SU-DHL-6 (cell line): Measurements from ENCODE around the gene CDK18.

Source experiments
- H2AFZ ChIP-seq: fragments of 200-600 bp; sonication (generic); 2 replicates; pipeline ENCODE4 v1.6.1; 2014; ENCODE audit warnings: low read depth, mild to moderate bottlenecking, moderate library complexity, mixed read lengths, antibody characterized with exemption, low read length; ENCODE audit not compliant: severe bottlenecking
- H3F3A ChIP-seq: fragments of 200-600 bp; shearing (Covaris generic); 2 replicates; pipeline ENCODE4 v1.6.0; 2016; ENCODE audit warnings: antibody characterized with exemption, mild to moderate bottlenecking; ENCODE audit not compliant: insufficient read depth
- H3K27ac ChIP-seq: fragments of 200-600 bp; sonication (generic); 2 replicates; pipeline ENCODE4 v1.5.1; 2016; ENCODE audit warnings: low read depth, mild to moderate bottlenecking, low read length, moderate library complexity, mixed read lengths
- H3K27me3 ChIP-seq: fragments of 200-600 bp; sonication (generic), shearing (Covaris generic); 2 replicates; pipeline ENCODE4 v1.6.0; 2014; ENCODE audit warnings: mild to moderate bottlenecking, low read length
- H3K36me3 ChIP-seq: fragments of 200-600 bp; sonication (generic); 2 replicates; pipeline ENCODE4 v1.6.1; 2014; ENCODE audit warnings: mild to moderate bottlenecking, low read length, mixed read lengths
- H3K4me2 ChIP-seq: fragments of 300-600, 200-600 bp; shearing (Covaris generic), sonication (generic); 2 replicates; pipeline ENCODE4 v1.6.0; 2014; ENCODE audit warnings: low read length, low read depth, mild to moderate bottlenecking; ENCODE audit not compliant: poor library complexity, severe bottlenecking
- H3K4me3 ChIP-seq: fragments of 200-600 bp; sonication (generic); 2 replicates; pipeline ENCODE4 v1.5.1; 2014; ENCODE audit warnings: antibody characterized with exemption, low read length, mild to moderate bottlenecking, mixed read lengths; ENCODE audit not compliant: insufficient read depth, poor library complexity, severe bottlenecking
- H3K79me2 ChIP-seq: fragments of 200-600 bp; sonication (generic); 2 replicates; pipeline ENCODE4 v1.6.1; 2014; ENCODE audit warnings: mild to moderate bottlenecking, low read length, moderate library complexity; ENCODE audit not compliant: insufficient read depth
- H3K9ac ChIP-seq: fragments of 200-600 bp; sonication (generic); 2 replicates; pipeline ENCODE4 v1.7.0; 2014; ENCODE audit warnings: mild to moderate bottlenecking, low read length
- H3K9me2 ChIP-seq: fragments of 200-600 bp; sonication (generic); replicated peaks from 2 replicates; pipeline ENCODE4 v1.6.1; 2014; ENCODE audit warnings: low read length; ENCODE audit not compliant: insufficient read depth
- H3K9me3 ChIP-seq: fragments of 200-600 bp; sonication (generic); 2 replicates; pipeline ENCODE4 v1.6.1; 2014; ENCODE audit warnings: low read length, mixed read lengths; ENCODE audit not compliant: insufficient read depth
- H4K20me1 ChIP-seq: fragments of 200-600 bp; sonication (generic); 2 replicates; pipeline ENCODE4 v1.6.1; 2014; ENCODE audit warnings: low read depth, mild to moderate bottlenecking, antibody characterized with exemption, low read length, moderate library complexity, mixed read lengths
- EZH2phosphoT487 ChIP-seq: fragments of 200-600 bp; sonication (generic), shearing (Covaris generic); conservative IDR thresholded peaks from 2 replicates; pipeline ENCODE4 v1.6.1; 2018; ENCODE audit warnings: mild to moderate bottlenecking, antibody characterized with exemption, low read length, moderate library complexity, mixed read lengths
- TF ChIP-seq, protein P1 (sequence below): fragments of 200-600 bp; sonication (generic); IDR thresholded peaks from one replicate; pipeline ENCODE4 v1.5.1; 2017; ENCODE audit warnings: antibody characterized with exemption, mild to moderate bottlenecking, low read length, moderate library complexity; ENCODE audit not compliant: insufficient read depth, poor library complexity, severe bottlenecking

Gene CDK18

DNA sequence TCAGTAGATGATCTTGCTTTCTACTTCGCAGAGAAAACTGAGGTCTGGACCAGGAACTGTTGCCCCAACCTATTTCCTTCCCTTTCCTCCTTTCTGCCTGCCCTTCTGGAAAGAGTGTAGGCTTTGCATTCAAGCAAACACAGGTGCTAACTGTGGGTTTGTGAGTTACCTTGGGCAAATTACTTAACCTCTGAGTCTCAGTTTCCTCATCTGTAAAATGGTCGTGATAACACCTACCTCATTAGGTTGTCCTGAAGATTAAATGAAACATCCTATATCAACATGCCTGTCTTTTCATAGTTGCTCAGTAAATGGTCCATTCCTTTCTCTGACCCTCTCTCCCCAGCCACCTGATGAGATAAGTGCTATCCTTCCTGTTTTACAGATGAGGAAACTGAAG is 39.1 kb upstream of the CDK18 start:
- H3K36me3 ChIP-seq: no peaks in the 10 kb centered on the region
- H3K9me3 ChIP-seq: no peaks in the 10 kb centered on the region
- H4K20me1 ChIP-seq: no peaks in the 10 kb centered on the region
- no peak overlapping the region for H3K27ac ChIP-seq
- H3K9me2 ChIP-seq: no peaks in the 10 kb centered on the region
- no peak overlapping the region for H3K4me3 ChIP-seq
- H3K9ac ChIP-seq: no peak overlapping the region
- no peak overlapping the region for H2AFZ ChIP-seq
- H3K79me2 ChIP-seq: no peaks in the 10 kb centered on the region
- no peaks in the 10 kb centered on the region for H3F3A ChIP-seq
- H3K4me2 ChIP-seq: no peak overlapping the region
- 0 out of 2 replicates have a peak, but pooled peaks cover 4% of the 10 kb centered on the region for H3K27me3 ChIP-seq
- TF ChIP-seq EZH2phosphoT487: no peak
- TF ChIP-seq, protein P1, sequence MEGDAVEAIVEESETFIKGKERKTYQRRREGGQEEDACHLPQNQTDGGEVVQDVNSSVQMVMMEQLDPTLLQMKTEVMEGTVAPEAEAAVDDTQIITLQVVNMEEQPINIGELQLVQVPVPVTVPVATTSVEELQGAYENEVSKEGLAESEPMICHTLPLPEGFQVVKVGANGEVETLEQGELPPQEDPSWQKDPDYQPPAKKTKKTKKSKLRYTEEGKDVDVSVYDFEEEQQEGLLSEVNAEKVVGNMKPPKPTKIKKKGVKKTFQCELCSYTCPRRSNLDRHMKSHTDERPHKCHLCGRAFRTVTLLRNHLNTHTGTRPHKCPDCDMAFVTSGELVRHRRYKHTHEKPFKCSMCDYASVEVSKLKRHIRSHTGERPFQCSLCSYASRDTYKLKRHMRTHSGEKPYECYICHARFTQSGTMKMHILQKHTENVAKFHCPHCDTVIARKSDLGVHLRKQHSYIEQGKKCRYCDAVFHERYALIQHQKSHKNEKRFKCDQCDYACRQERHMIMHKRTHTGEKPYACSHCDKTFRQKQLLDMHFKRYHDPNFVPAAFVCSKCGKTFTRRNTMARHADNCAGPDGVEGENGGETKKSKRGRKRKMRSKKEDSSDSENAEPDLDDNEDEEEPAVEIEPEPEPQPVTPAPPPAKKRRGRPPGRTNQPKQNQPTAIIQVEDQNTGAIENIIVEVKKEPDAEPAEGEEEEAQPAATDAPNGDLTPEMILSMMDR: no peak

DNA sequence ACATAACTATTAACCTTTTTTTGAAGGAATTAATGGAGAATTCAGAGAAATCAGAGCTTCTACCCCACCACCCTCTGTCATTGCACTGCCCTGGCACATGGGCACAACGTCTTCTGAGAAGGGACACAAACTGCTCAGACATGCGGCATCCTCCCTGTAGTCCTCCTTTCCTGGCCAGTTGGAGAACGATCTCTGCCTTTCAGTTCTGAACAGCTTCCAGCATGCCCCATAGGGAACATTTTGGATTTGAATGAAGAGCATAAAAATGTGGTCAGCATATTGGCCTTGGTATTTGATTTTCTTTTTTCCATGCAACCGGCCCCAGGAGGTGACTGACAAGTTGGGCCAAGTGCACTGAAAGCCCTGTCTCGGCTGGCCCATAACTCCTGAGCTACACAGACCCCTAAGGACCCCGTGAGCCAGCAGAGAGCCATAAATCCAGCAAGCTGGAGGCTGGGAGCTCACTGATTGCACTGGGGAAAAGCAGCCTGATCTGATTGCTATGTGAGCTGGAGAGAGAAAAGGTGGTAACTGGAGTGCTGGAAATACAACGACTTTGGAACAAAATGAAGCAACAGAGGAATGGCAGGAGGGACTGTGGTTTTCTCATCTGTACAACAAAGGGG is 37.8 kb upstream of the CDK18 start:
- Histone ChIP-seq H3K36me3 (no peaks in the 10 kb centered on the region), H2AFZ (no peak overlapping the region), H3K27ac (no peak overlapping the region), H3K9me2 (no peaks in the 10 kb centered on the region), H3K4me2 (no peak overlapping the region), H3K27me3 (0 out of 2 replicates have a peak, but pooled peaks cover 4% of the 10 kb centered on the region), H3K79me2 (no peaks in the 10 kb centered on the region), H3K9ac (no peak overlapping the region), H3F3A (no peaks in the 10 kb centered on the region), H3K4me3 (no peak overlapping the region), H3K9me3 (no peaks in the 10 kb centered on the region), H4K20me1 (no peaks in the 10 kb centered on the region)
- TF ChIP-seq, protein P1: no peak
- TF ChIP-seq EZH2phosphoT487: no peak

DNA sequence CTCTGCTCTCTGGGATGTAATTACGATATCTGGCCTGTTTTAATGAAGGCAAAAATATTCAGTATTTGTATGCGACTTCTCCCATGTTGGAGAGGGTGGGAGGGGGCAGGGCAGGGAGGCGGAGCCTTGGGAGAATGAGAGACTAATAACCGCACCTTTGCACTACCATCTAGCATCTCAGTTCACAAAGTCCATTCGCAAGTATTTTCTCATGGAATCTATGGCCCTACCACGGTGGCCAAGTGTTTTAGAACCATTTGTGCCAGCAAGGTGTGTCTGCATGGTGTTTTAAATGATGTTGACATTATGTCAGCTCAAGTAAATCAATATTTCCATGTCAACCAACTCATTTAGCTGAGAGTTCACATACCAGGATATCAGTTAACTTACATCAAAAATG is 34.3 kb upstream of the CDK18 start:
- Histone ChIP-seq H3K9me2 (no peaks in the 10 kb centered on the region), H3K4me3 (no peak overlapping the region), H3K79me2 (no peaks in the 10 kb centered on the region), H3K36me3 (no peaks in the 10 kb centered on the region), H3K4me2 (no peak overlapping the region), H3F3A (no peaks in the 10 kb centered on the region), H3K27ac (no peak overlapping the region), H3K9me3 (no peaks in the 10 kb centered on the region), H2AFZ (no peak overlapping the region), H4K20me1 (no peaks in the 10 kb centered on the region), H3K27me3 (no peaks in the 10 kb centered on the region), H3K9ac (no peak overlapping the region)
- TF ChIP-seq, protein P1: no peak
- no peak for TF ChIP-seq EZH2phosphoT487
